AG08396 (cell line): ENCODE results near the gene PIK3C2G.

ENCODE experiments used
- DNase-seq: peaks from one replicate; pipeline ENCODE4 v3.0.0; 2012; ENCODE audit warnings: low spot score, mixed read lengths

The PIK3C2G gene

DNA sequence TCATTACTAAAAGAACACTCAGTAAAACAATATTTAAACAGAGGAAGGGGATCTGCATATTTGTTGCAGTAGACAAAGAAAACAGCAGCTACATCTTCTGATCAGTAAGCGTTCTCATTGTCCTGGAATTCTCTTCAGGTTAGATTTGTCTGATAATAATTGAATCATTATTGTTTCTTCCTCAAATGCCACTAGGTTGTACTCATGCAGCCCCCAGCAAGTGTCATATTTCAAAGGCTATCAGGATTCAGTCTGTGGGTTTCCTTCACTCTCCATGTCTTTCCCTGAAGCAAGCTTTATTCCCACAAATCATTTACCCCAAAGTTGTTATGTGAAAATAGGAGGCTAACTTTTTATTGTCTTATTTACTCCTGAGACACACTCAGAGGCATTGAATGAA lies 14.7 kb downstream of the PIK3C2G start:
- DNase-seq, result no peak

DNA sequence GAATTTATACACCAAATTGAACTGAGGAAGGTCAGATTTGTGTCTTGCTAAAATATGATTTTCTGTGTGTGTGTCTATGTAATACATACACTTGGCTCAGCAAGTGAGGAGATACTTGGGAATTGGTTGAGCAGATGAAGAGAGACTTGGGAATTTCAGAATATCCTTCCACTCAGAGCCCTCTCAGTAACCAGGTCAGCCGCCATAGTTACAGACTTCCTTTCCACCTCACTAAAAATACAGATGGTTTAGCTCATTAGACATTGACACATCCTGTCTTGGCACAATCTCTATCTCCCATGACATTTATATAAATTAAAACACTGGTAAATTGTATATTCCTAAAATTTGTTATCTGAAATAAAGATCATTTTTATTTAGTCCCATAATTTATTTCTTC lies 15.9 kb downstream of the PIK3C2G start:
- no peak for DNase-seq

- no peak for DNase-seq
These were observed 19.4 kb downstream of the PIK3C2G start for GRCh38 chr12:18280728-18281127.

DNA sequence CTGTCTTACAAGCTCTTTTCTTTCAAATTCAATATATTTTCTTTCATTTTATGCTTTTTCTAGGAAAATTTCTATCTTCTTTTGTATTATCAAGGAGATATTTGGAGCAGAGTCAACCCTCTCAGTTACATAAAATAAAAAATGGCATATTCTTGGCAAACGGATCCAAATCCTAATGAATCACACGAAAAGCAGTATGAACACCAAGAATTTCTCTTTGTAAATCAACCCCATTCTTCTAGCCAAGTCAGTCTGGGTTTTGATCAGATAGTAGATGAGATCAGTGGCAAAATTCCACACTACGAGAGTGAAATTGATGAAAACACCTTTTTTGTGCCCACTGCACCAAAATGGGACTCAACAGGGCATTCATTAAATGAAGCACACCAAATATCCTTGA lies 20.6 kb downstream of the PIK3C2G start:
- no peak for DNase-seq

DNA sequence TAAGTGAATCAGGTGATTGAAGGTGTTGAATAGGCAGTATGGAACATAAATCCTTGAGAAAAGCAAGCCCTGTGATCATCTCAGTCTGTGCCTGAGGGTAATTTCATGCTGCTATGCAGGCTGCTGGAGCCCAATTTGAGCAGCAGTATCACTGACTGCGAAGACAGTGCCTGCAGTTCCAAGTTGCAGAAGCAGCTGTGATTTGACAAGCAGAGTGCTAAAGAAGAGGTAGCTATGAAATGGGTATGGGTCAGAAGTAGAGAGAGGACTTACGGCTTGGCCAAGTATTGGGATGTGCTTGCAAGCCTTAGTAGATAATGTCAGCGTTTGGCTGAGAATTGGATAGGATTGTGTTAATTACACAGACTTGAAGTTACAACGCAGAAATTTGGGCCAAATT lies 22.5 kb downstream of the PIK3C2G start:
- DNase-seq, result no peak

DNA sequence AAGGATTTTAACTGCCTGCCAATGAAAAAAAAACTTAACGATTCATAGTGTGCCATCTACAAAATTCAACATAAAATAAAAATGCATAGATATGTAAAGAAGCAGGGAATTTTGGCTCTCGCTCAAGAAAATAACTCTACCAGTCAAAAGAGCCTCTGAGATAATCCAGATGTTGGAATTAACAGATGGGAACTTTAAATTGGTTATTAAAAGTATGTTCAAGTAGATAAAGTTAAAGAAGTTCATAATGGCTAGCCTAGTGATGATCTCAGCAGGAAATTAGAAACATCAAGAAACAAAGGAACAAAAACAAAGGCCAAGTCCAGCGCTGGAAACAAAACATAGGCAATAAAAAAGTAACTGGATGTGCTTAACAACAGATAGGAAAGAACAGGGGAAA lies 23.1 kb downstream of the PIK3C2G start:
- no peak for DNase-seq

DNA sequence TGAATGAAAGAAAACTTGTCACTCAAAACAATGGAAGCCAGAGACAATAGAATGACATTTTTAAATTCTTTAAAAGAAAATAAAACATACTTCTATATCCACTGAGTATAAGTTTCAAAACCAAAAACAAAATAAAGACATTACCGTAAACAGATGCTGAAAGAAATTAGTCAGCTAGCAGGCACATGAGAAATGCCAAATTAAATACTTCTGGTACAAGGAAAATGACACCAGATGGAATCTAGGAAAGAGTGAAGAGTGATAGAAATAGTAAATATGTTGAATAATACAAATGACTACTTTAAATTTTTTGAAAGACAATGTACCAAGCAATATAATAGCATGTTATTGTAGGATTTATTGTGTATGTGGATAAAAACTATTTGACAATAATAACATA lies 23.8 kb downstream of the PIK3C2G start:
- no peak for DNase-seq

DNA sequence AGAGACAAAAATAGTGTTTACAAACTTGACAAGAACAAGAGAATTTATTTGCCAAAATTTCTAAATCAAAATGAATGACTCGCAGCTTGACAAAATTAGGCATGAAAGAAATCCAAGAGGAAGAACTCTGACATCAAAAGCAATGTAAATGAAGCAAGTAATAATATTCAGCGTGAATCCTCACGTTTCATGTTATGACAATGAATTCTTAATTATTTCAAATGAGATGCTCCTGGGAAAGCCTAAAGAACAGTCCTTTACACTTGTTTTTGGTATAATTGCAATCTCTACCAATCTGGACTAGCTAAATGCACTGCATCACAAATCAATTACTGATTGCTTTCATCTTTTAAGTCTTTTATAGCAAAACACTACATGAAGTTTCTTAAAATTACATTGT lies 29.1 kb downstream of the PIK3C2G start:
- no peak for DNase-seq

DNA sequence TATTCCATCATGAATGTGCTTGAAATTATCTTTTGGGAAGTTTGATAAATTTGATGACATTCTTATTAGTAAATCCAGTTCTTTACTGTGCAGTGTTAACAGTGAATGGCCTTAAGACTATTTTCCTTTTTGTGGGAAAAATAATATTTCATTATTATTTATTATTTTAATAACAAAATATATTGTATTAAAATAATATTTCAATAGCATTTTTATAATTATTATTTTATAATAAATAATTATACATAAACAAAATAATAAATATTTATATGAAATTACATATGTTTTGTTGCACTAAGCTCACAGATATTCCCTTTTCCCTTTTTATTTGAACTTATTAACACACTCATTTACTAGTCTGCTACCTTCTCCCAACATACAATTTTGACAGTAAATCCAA lies 33.6 kb downstream of the PIK3C2G start:
- no peak for DNase-seq

DNA sequence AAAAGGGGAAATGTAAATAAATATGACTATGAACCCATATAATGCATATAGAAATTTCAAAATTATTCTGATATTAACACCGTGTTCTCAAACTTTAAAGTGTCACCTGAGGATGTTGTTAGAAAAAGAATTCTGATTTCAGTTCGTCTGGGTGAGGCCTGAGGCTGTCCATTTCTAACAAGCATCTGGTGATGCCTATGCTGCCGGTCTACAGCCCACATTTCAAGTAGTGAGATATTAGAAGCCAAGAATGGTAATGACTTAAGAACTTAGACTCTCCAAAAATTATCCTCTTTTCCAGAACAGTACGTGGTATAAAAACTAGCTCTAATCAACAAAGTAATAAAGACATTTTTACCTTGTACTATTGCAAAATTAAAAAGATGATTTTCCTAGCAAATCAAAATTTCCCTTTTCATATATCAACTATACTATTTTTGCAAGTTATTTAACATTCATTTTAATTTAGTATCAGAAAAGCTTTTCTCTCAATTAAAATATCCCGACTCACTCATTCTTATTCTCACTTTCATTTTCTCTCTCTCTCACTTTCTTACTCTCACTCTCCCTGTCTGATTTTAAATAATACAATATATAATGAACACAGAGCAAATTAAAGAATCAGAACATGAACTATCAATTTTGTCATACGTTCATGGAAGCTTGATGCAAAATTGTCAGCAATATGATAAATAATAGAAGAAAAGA lies 35.0 kb downstream of the PIK3C2G start:
- no peak for DNase-seq

- no peak for DNase-seq
These were observed 35.6 kb downstream of the PIK3C2G start for GRCh38 chr12:18296909-18297280.

DNA sequence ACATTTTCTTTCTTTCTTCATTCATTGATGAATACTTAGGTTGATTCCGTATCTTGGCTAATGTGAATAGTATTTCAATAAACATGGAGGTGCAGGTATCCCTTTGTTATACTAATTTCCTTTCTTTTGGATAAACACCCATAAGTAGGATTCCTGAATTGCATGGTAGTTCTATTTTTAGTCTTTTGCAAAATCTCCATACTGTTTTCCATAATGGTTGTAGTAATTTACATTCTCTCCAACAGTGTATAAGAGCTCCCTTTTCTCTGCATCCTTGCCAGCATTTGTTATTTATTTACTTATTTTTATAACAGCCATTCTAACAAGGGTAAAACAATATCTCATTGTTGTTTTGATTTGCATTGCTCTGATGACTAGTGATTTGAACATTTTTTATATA lies 36.6 kb downstream of the PIK3C2G start:
- no peak for DNase-seq

- no peak for DNase-seq
These were observed 41.6 kb downstream of the PIK3C2G start for GRCh38 chr12:18302809-18303430.

GRCh38 chr12:18304609-18305008 lies 43.3 kb downstream of the PIK3C2G start:
- DNase-seq, result no peak

DNA sequence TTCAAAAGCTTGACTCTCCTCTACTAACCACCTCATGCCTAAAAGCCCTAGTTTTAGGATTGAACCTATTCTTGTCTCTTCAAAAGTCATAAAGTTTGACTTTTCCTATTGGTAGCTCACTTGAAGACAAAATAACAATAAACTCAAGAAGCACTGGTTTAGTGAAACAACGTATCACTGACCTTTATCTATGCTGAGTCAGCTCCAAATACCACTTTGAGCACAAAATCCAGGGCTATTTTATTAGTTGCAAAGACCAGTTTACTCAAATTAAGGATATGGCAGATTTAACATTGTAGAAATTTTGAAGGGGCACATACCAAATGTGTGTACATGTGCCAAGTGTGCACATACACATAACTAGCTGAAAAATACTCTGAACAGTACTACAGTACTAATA lies 45.0 kb downstream of the PIK3C2G start:
- no peak for DNase-seq

- no peak for DNase-seq
These were observed 52.0 kb downstream of the PIK3C2G start for GRCh38 chr12:18313306-18313705.

DNA sequence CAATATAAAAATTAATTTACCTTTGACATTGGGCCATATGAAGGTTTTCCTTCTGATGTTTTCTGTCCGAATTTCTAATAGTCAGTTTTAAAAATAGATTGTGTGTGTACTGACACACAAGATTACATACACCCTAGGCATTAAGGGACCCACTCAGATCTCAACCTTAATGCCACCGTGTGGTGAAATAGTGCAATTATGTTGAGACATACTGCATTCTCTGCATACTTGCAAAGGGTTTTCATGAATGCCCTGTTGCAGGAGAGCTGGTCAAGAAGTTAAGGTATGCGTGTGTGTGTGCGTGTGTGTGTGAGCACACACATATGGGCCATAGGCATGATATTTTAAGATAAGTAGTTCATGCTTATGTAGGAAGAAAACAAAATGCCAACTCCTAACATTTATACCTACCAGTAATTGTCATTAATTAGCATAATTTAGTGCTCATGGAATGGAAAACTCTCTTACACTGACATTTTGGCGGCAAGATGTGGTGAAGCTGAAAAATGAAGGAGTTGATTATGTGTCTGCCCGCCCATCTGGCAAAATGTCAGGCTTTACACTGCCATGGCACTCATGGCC lies 58.8 kb downstream of the PIK3C2G start:
- DNase-seq, result peak; percentile 23

GRCh38 chr12:18320976-18321375 lies 59.7 kb downstream of the PIK3C2G start:
- no peak for DNase-seq

DNA sequence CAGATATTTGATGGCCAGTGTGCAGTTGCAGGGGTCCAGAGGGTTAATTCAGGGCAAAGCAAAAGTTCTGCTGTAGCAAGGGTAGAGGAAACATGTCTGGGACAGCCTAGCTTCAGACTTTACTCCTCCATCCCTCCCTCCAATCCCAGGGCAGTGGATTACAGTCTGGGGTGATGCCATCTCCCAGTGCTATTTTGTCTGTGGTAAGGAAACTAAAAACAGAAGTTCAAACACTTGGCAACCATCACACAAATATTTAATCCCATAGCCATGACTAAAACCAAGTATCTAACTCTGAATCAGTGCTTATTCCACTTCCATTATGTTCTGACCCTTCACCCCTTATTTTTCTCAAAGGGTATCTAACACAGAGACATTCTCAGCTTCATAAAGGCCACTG lies 61.8 kb downstream of the PIK3C2G start:
- peak; percentile 26 for DNase-seq

- DNase-seq, result no peak
These were observed 65.7 kb downstream of the PIK3C2G start for GRCh38 chr12:18327036-18327435.

DNA sequence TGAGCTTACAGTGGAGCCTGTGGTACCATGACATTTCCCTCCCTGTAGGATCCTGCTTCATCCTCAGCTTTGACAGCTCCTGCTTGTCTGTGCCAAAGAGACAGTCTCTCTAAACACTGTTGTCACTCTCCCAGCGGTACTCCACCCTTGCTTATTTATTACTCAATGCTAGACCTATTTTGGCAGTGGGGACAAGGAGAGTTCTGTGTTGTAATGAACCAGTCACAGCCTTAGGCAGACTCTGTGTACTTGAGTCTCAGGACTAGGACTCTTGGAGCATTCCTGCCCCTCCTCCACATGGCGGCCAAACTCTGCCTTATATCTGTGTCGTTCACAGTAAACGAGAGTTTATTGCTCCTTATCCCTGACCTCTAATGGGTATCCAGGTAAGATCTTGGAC lies 70.9 kb downstream of the PIK3C2G start:
- no peak for DNase-seq

GRCh38 chr12:18339633-18340032 lies 78.3 kb downstream of the PIK3C2G start:
- no peak for DNase-seq

- DNase-seq, result no peak
These were observed 78.9 kb downstream of the PIK3C2G start for GRCh38 chr12:18340186-18340585.

DNA sequence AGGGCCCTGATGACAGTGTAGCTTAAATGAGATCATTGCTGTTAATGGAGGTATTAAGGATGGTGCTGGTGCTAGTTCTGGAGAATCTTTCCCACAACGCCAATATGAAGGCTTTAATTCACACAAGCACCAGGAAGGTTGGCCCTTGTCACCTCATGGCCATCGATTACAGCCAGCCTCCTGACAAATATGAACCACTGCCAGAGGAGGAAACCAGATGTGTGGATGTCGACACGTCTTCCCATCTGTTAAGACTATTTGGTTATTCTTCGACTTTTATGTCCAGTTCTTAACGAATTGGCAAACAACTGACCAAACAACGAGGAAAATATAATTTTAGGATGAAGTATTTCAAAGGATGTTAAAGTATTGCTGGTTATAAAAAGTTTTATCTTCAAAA lies 79.5 kb downstream of the PIK3C2G start:
- no peak for DNase-seq
